CD4-positive, alpha-beta T cell treated with Interferon gamma for 1 hour (primary cell): Measurements from ENCODE around the gene WAS.
"Not testable (repeated sequence)": the region's sequence is repeated elsewhere in the genome, so short reads cannot be mapped to it uniquely, and the experiment has no call there.

Source experiments
- DNase-seq: peaks from one replicate; pipeline ENCODE4 v3.0.0-alpha.2; 2020

WAS gene

GRCh38 chrX:48688531-48689150 is 5.0 kb downstream of the WAS start:
- DNase-seq, result no peak

GRCh38 chrX:48689208-48689920 is 5.8 kb downstream of the WAS start:
- DNase-seq, result no peak

- DNase-seq, result not testable (repeated sequence)
Measured at GRCh38 chrX:48691746-48692145, 8.1 kb downstream of the WAS start.

GRCh38 chrX:48694776-48695533 is 11.4 kb downstream of the WAS start:
- DNase-seq, result no peak

- no peak for DNase-seq
Measured at GRCh38 chrX:48695534-48695896, 11.9 kb downstream of the WAS start.

- DNase-seq, result no peak
Measured at GRCh38 chrX:48695925-48696300, 12.3 kb downstream of the WAS start.

GRCh38 chrX:48696301-48696908 is 12.8 kb downstream of the WAS start, which contains the start of gene SUV39H1:
Gene SUV39H1, plus strand, starts transcription at chrX:48696734. Its CDS starts 51 bp downstream, at chrX:48696785.
- peak; percentile 91 for DNase-seq

- no peak for DNase-seq
Measured at GRCh38 chrX:48696909-48697727, 13.5 kb downstream of the WAS start.

GRCh38 chrX:48698306-48698705 is 14.7 kb downstream of the WAS start:
- no peak for DNase-seq

- DNase-seq, result no peak
Measured at GRCh38 chrX:48700246-48700645, 16.6 kb downstream of the WAS start.

- DNase-seq, result no peak
Measured at GRCh38 chrX:48700951-48701653, 17.5 kb downstream of the WAS start.

GRCh38 chrX:48702032-48702431 is 18.4 kb downstream of the WAS start:
- DNase-seq, result no peak

- no peak for DNase-seq
Measured at GRCh38 chrX:48702716-48703115, 19.1 kb downstream of the WAS start.

GRCh38 chrX:48703228-48703627 is 19.6 kb downstream of the WAS start:
- DNase-seq, result no peak

- DNase-seq, result no peak
Measured at GRCh38 chrX:48703642-48704481, 20.3 kb downstream of the WAS start.

GRCh38 chrX:48705871-48706270 is 22.3 kb downstream of the WAS start:
- no peak for DNase-seq

GRCh38 chrX:48709522-48710112 is 26.0 kb downstream of the WAS start:
- no peak for DNase-seq

- no peak for DNase-seq
Measured at GRCh38 chrX:48711162-48711928, 27.7 kb downstream of the WAS start.

GRCh38 chrX:48711929-48712505 is 28.4 kb downstream of the WAS start:
- DNase-seq, result no peak
